ENCODE results near the gene ABHD11. TPM values are rescaled to one million over a fixed set of nuclear protein-coding genes. Genes with fewer than 3 reads are reported as not detected.
"Not testable (repeated sequence)": the region's sequence is repeated elsewhere in the genome, so short reads cannot be mapped to it uniquely, and the experiment has no call there.

Gene ABHD11
- 23.3 and 26.4 TPM in 2 replicates for total RNA-seq
- long read RNA-seq, partial matches to known transcripts: 0 of 6 reads
- long read RNA-seq, other reads (novel, unspliced or antisense): 2 of 6 reads

- Mint-ChIP-seq H3K4me3 (peak within 1 kb of the TSS; percentile 92), H3K4me1 (peaks cover 31% of the 10 kb centered on the region), H3K27ac (ENCODE audit: unreplicated experiment) (peak within 1 kb of the TSS; percentile 96), H3K27me3 (ENCODE audit: low read depth) (peaks cover 21% of the 10 kb centered on the region), H3K36me3 (ENCODE audit: low read depth) (no peaks in the 10 kb centered on the region), H3K9me3 (no peaks in the 10 kb centered on the region)
- DNase-seq (ENCODE audit: low read depth, low spot score): peak; percentile 98
- TF ChIP-seq CTCF (conservative IDR thresholded peaks at IDR 0.05): no peak
These were observed at the start of gene ABHD11 for GRCh38 chr7:73738612-73739386. Gene ABHD11 (minus strand): TSS chr7:73738802. CDS start chr7:73738770, 32 bp downstream.

- H3K27ac Mint-ChIP-seq (ENCODE audit: unreplicated experiment); H3K36me3 Mint-ChIP-seq (ENCODE audit: low read depth); H3K4me3 Mint-ChIP-seq; H3K9me3 Mint-ChIP-seq; DNase-seq (ENCODE audit: low read depth, low spot score); H3K4me1 Mint-ChIP-seq; H3K27me3 Mint-ChIP-seq (ENCODE audit: low read depth): not testable (repeated sequence)
These were observed 49.1 kb upstream of the ABHD11 start for GRCh38 chr7:73787786-73788048.

- H3K4me1 Mint-ChIP-seq: no peaks in the 10 kb centered on the region
- H3K9me3 Mint-ChIP-seq: peaks cover 3% of the 10 kb centered on the region
- no peak for DNase-seq (ENCODE audit: low read depth, low spot score)
- TF ChIP-seq CTCF (conservative IDR thresholded peaks at IDR 0.05): no peak
- no peak overlapping the region for H3K27ac Mint-ChIP-seq (ENCODE audit: unreplicated experiment)
- no peaks in the 10 kb centered on the region for H3K36me3 Mint-ChIP-seq (ENCODE audit: low read depth)
- no peak overlapping the region for H3K4me3 Mint-ChIP-seq
- H3K27me3 Mint-ChIP-seq (ENCODE audit: low read depth): no peaks in the 10 kb centered on the region
These were observed 48.0 kb upstream of the ABHD11 start for GRCh38 chr7:73786588-73786987.

GRCh38 chr7:73779517-73779916 lies 40.9 kb upstream of the ABHD11 start:
- H3K27me3 Mint-ChIP-seq (ENCODE audit: low read depth): peaks cover 3% of the 10 kb centered on the region
- no peak for TF ChIP-seq CTCF (conservative IDR thresholded peaks at IDR 0.05)
- H3K27ac Mint-ChIP-seq (ENCODE audit: unreplicated experiment): no peak overlapping the region
- H3K9me3 Mint-ChIP-seq: peaks cover 6% of the 10 kb centered on the region
- H3K4me1 Mint-ChIP-seq: no peaks in the 10 kb centered on the region
- H3K4me3 Mint-ChIP-seq: no peak overlapping the region
- no peak for DNase-seq (ENCODE audit: low read depth, low spot score)
- H3K36me3 Mint-ChIP-seq (ENCODE audit: low read depth): peaks cover 2% of the 10 kb centered on the region

GRCh38 chr7:73778801-73779389 lies 40.3 kb upstream of the ABHD11 start:
- peaks cover 6% of the 10 kb centered on the region for H3K9me3 Mint-ChIP-seq
- no peaks in the 10 kb centered on the region for H3K4me1 Mint-ChIP-seq
- H3K27ac Mint-ChIP-seq (ENCODE audit: unreplicated experiment): no peak overlapping the region
- TF ChIP-seq CTCF (conservative IDR thresholded peaks at IDR 0.05): no peak
- H3K27me3 Mint-ChIP-seq (ENCODE audit: low read depth): peaks cover 3% of the 10 kb centered on the region
- no peak overlapping the region for H3K4me3 Mint-ChIP-seq
- DNase-seq (ENCODE audit: low read depth, low spot score): no peak
- peaks cover 2% of the 10 kb centered on the region for H3K36me3 Mint-ChIP-seq (ENCODE audit: low read depth)

- Mint-ChIP-seq H3K36me3 (ENCODE audit: low read depth) (no peaks in the 10 kb centered on the region), H3K4me3 (no peak overlapping the region), H3K27me3 (ENCODE audit: low read depth) (peaks cover 36% of the 10 kb centered on the region), H3K9me3 (no peaks in the 10 kb centered on the region), H3K4me1 (no peaks in the 10 kb centered on the region), H3K27ac (ENCODE audit: unreplicated experiment) (no peak overlapping the region)
- DNase-seq (ENCODE audit: low read depth, low spot score): no peak
- TF ChIP-seq CTCF (conservative IDR thresholded peaks at IDR 0.05): no peak
These were observed 36.3 kb upstream of the ABHD11 start for GRCh38 chr7:73774923-73775322.

All from neural crest cell (in vitro differentiated cells).